Esophagus (tissue), 2 donors: ENCODE measurements around the gene MTHFD2. TPM values are rescaled to one million over a fixed set of nuclear protein-coding genes. Genes with fewer than 3 reads are reported as not detected.

Experiments
- H3K27ac ChIP-seq, 2 donors: one replicate each; pipeline ENCODE4 v1.5.1; 2013; ENCODE audit warnings: low read depth in 2 of 2, mild to moderate bottlenecking in 2 of 2, inconsistent platforms in 1 of 2, low read length in 1 of 2, moderate library complexity in 1 of 2
- H3K27me3 ChIP-seq, 2 donors: one replicate each; pipeline ENCODE4 v1.6.1; 2013; ENCODE audit warnings: low read length in 2 of 2, control low read depth in 1 of 2, mild to moderate bottlenecking in 1 of 2; ENCODE audit not compliant: insufficient read depth in 2 of 2, control insufficient read depth in 1 of 2
- H3K36me3 ChIP-seq, 2 donors: one replicate each; pipeline ENCODE4 v1.6.1; 2013; ENCODE audit warnings: low read length in 1 of 2; ENCODE audit not compliant: control insufficient read depth in 2 of 2, insufficient read depth in 2 of 2
- H3K4me1 ChIP-seq, 2 donors: one replicate each; pipeline ENCODE4 v1.6.1; 2013; ENCODE audit warnings: low read length in 1 of 2; ENCODE audit not compliant: control insufficient read depth in 2 of 2, insufficient read depth in 2 of 2
- H3K4me3 ChIP-seq, 2 donors: one replicate each; pipeline ENCODE4 v1.5.1; 2013; ENCODE audit warnings: low read length in 2 of 2, mild to moderate bottlenecking in 2 of 2, low read depth in 1 of 2, moderate library complexity in 1 of 2
- H3K9me3 ChIP-seq, 2 donors: one replicate each; pipeline ENCODE4 v1.6.1; 2013; ENCODE audit warnings: mild to moderate bottlenecking in 2 of 2, low read depth in 1 of 2, low read length in 1 of 2, moderate library complexity in 1 of 2; ENCODE audit not compliant: control insufficient read depth in 2 of 2, insufficient read depth in 1 of 2
- WGBS, 2 donors: extraction: QIAGEN DNeasy Blood & Tissue Kit; methylation state at CpG; one replicate each; pipeline ENCODE4 v1.1.7; 2013; 5-methylcytosine and 5-hydroxymethylcytosine counted together
- polyA plus RNA-seq, 2 donors: library from polyadenylated mRNA; stranded (reverse); fragments of 200-250 nt; gene quantifications; one replicate each; pipeline ENCODE4 v1.2.3, GENCODE V29; 2013
- donor health status: healthy with polysubstance abuse.
- donor health status: Bipolar disorder and iron deficiency.

Gene MTHFD2
- polyA plus RNA-seq, 2 donors = 11.1 to 35.4 TPM

DNA sequence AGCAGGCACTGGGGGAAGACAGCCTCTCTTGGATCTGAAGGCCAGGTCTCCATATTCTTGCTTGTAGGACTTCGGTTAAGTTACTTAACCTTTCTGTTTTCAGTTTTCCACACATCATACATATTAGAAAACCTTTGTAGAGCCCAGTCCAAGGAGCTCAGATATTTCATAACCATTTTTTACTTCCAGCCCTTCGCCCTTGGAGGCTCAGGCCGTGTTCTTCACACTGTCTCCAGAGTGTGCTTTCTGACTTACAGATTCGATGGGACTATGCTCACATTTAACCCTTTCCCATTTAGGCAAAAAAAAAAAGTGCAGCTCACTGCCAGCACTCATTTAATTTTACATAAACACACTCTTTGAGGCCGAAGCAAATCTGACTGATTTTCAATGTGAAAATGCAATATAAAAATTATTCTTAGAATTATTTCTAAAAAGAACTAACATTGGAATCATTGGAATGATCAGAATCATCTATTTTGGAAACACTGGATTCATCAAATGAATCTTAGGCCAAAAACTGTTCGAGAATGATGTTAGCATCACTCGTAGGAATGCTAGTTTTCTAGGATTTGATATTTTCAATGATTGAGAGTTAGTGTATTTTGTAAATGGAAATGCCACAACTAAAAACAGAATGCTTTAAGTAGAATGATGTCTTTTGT lies 55.0 kb downstream of the MTHFD2 start:
- Histone ChIP-seq H3K36me3 (no peaks in the 10 kb centered on the region), H3K4me3 (no peak overlapping the region), H3K27ac (no peak overlapping the region), H3K27me3 (no peaks in the 10 kb centered on the region), H3K9me3 (no peaks in the 10 kb centered on the region), H3K4me1 (no peaks in the 10 kb centered on the region)
- WGBS, 2 donors = 62 to 72% methylated on average over 7 of the region's 7 CpGs

GRCh38 chr2:74253971-74254310 lies 55.5 kb downstream of the MTHFD2 start:
- WGBS, 2 donors = 80% methylated on average over 4 of the region's 4 CpGs
- Histone ChIP-seq H3K4me1 (no peaks in the 10 kb centered on the region), H3K36me3 (no peaks in the 10 kb centered on the region), H3K27ac (no peak overlapping the region), H3K4me3 (no peak overlapping the region), H3K9me3 (no peaks in the 10 kb centered on the region), H3K27me3 (no peaks in the 10 kb centered on the region)

DNA sequence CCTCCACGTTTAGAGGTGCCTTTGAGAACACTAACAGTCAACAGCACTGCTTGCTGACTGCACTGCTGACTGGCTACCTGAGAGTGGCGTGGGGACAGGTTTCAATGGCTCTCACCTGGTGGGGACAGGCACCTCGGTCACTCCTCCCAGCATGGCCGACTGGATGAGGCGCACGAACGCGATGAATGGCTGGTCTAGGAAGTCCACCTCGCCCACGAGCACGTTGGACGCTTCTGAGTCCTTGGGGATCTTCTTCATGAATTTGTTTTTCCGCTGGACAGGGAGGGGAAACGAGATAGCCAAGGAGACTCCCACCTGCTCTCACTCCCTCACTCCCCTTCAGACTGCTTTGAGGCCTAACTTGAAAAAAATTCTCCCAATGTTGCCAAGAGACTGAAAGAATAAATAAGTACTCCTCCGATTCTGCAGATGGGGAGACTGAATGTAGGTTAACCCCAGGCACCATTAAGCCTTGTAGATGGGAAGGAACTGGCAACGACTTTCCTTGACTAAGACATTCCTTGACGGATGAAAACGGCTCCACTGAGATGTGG lies 57.3 kb downstream of the MTHFD2 start:
- Histone ChIP-seq H3K4me3 (no peak overlapping the region), H3K9me3 (no peaks in the 10 kb centered on the region), H3K27ac (no peak overlapping the region), H3K4me1 (no peaks in the 10 kb centered on the region), H3K27me3 (no peaks in the 10 kb centered on the region), H3K36me3 (no peaks in the 10 kb centered on the region)
- WGBS, 2 donors = 89 to 90% methylated on average over 18 of the region's 18 CpGs

- no peak overlapping the region for H3K27ac ChIP-seq
- H3K4me3 ChIP-seq = no peak overlapping the region
- no peaks in the 10 kb centered on the region for H3K36me3 ChIP-seq
- no peaks in the 10 kb centered on the region for H3K4me1 ChIP-seq
- WGBS, 2 donors = 70 to 72% methylated on average over 3 of the region's 3 CpGs
- H3K27me3 ChIP-seq = no peaks in the 10 kb centered on the region
- no peaks in the 10 kb centered on the region for H3K9me3 ChIP-seq
Measured at GRCh38 chr2:74259191-74259590, 60.8 kb downstream of the MTHFD2 start.

GRCh38 chr2:74259733-74260132 lies 61.3 kb downstream of the MTHFD2 start:
- Histone ChIP-seq H3K36me3 (no peaks in the 10 kb centered on the region), H3K4me3 (no peak overlapping the region), H3K27me3 (no peaks in the 10 kb centered on the region), H3K9me3 (no peaks in the 10 kb centered on the region), H3K4me1 (no peaks in the 10 kb centered on the region), H3K27ac (no peak overlapping the region)
- WGBS, 2 donors = 80 to 84% methylated on average over 4 of the region's 4 CpGs

DNA sequence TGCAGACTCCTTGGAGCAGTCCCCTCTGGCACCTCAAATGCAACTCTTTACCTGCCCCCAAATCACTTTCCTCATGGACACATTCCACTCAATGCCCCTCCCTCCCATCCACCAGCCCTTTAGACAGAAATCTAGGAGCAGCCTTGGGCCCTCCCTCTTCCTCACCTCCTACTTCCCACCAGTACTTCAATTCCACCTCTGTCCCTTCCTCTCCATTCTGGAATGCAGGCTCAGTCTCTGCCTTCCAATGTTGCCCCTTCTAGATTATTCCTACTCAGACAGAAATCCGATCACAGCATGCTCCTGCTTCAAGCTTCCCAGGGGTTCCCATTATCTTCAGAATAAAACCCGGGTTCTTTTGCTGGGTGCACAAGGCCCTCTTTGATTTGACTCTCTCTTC lies 62.1 kb downstream of the MTHFD2 start:
- Histone ChIP-seq H3K27ac (no peak overlapping the region), H3K27me3 (no peaks in the 10 kb centered on the region), H3K36me3 (peaks cover 0 to 3% of the 10 kb centered on the region in 2 donors), H3K4me3 (no peak overlapping the region), H3K4me1 (no peaks in the 10 kb centered on the region), H3K9me3 (no peaks in the 10 kb centered on the region)
- 69 to 75% methylated on average over 2 of the region's 2 CpGs for WGBS, 2 donors

GRCh38 chr2:74261204-74261864 lies 62.9 kb downstream of the MTHFD2 start:
- Histone ChIP-seq H3K9me3 (no peaks in the 10 kb centered on the region), H3K4me3 (no peak overlapping the region), H3K27me3 (no peaks in the 10 kb centered on the region), H3K27ac (no peak overlapping the region), H3K4me1 (no peaks in the 10 kb centered on the region), H3K36me3 (peaks cover 0 to 3% of the 10 kb centered on the region in 2 donors)
- WGBS, 2 donors = 37 to 45% methylated on average over 6 of the region's 6 CpGs

GRCh38 chr2:74262681-74263080 lies 64.3 kb downstream of the MTHFD2 start:
- no peak overlapping the region for H3K4me3 ChIP-seq
- 94 to 97% methylated on average over 6 of the region's 6 CpGs for WGBS, 2 donors
- no peaks in the 10 kb centered on the region for H3K27me3 ChIP-seq
- peaks cover 0 to 3% of the 10 kb centered on the region in 2 donors for H3K36me3 ChIP-seq
- no peak overlapping the region for H3K27ac ChIP-seq
- H3K9me3 ChIP-seq = no peaks in the 10 kb centered on the region
- H3K4me1 ChIP-seq = no peaks in the 10 kb centered on the region

- Histone ChIP-seq H3K27me3 (no peaks in the 10 kb centered on the region), H3K27ac (no peak overlapping the region), H3K9me3 (no peaks in the 10 kb centered on the region), H3K36me3 (peaks cover 0 to 3% of the 10 kb centered on the region in 2 donors), H3K4me3 (no peak overlapping the region), H3K4me1 (no peaks in the 10 kb centered on the region)
- 15 to 28% methylated on average over 1 of the region's 1 CpG for WGBS, 2 donors
Measured at GRCh38 chr2:74264281-74264680, 65.9 kb downstream of the MTHFD2 start.

DNA sequence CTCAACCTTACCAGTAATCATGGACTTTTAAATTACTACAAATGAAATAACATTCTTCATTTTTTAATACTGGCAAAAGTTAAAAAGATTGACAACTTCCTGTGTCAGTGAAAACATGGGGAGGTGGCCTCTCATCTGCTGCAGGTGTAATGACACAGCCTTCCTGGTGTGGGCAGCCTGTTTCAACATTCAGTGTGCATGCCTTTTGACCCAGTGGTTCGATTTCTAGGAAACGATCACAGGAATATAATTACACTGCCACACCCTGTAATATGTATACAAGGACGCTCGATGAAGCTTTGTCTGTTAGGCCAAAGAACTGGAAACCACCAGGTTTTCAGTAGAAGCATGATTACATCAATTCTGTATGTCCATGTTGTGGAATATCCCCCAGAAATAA lies 68.7 kb downstream of the MTHFD2 start:
- no peak overlapping the region for H3K4me3 ChIP-seq
- 18 to 21% methylated on average over 4 of the region's 4 CpGs for WGBS, 2 donors
- no peaks in the 10 kb centered on the region for H3K4me1 ChIP-seq
- no peaks in the 10 kb centered on the region for H3K27me3 ChIP-seq
- H3K27ac ChIP-seq = no peak overlapping the region
- peaks cover 0 to 3% of the 10 kb centered on the region in 2 donors for H3K36me3 ChIP-seq
- no peaks in the 10 kb centered on the region for H3K9me3 ChIP-seq
